T-helper 22 cell (primary cell): Measurements from ENCODE around the gene NCAM1.
A peak's percentile ranks its signal among the peaks of the same experiment; 100 is the strongest.
"Not testable (repeated sequence)": the region's sequence is repeated elsewhere in the genome, so short reads cannot be mapped to it uniquely, and the experiment has no call there.

Experiments used
- DNase-seq: peaks from one replicate; pipeline ENCODE4 v3.0.0-alpha.2; 2020; ENCODE audit warnings: low read depth

The NCAM1 gene

DNA sequence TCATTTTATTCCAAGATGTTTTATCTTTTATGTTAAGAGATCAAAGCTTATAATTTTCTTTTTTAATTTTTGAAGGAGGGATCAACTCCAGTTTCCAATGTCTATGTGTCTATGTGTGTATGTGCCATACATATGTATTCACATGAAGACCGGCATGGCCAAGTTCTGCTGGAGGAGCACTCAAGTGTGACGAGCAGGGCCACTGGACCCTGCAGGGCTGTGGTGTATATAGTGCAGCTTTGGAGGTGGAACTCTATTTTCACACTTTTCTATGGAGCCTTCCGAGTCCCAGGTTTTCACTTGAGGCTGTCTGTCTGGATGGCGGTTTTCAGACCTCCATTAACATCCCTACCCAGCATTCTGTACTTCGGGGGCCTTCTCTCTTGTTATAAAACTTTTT, 316.7 kb downstream of the NCAM1 start:
- DNase-seq: no peak

DNA sequence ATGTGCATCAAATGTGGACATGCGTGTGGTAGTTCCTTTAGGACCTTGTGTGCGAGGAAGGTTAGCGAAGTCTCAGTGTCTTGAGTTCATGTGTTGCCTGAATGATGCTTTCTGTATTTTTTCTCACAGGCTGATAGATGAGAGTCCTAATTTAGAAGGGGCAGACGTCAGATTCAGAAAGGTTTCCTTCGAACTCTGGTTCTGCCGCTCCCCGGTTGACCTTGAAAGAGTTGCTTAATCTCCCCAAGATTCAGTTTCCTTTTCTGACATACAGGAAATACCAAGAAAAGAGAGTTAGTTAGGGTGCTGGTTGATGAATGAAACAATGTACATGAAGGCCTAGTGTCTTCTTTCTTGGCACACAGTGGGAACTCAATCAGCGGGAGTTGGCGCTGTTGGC, 317.3 kb downstream of the NCAM1 start:
- no peak for DNase-seq

DNA sequence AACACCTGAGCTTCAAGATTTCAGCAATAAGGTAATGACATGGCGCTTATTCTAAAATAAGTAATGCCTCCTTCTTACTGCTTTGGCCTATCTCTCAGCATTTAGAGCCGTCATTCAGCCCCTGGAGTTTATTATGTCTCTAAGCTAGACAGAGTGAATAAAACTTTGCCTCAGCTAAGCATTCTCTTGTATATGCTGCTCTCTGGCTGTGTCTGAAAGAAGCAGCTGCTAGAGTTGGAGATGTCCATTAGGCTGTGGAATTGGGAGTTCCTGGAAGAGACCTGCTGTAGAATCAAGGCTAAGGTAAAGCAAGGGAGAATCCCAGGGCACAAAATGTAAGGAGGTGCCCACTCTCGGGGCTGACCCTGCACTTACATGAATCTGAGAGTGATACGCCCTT, 317.7 kb downstream of the NCAM1 start:
- DNase-seq: no peak

DNA sequence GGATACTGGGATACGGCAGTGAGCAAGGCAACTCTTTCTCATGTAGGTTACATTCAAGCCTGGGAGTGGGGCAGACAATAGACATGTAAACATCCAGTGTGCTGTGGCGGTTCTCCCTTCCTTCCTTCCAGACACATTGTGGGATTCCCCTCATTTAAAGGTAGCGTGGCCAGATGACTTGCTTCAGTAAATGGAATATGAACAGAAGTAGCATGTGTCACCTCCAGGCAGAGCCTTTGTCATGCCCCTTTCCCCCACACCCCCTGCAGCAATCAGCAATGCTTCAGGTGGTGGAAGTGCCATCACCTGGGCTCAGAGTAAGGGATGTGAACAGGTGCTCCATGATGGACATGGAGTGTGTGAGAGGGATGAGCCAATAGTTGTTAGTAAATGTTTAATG, 318.4 kb downstream of the NCAM1 start:
- DNase-seq: no peak

DNA sequence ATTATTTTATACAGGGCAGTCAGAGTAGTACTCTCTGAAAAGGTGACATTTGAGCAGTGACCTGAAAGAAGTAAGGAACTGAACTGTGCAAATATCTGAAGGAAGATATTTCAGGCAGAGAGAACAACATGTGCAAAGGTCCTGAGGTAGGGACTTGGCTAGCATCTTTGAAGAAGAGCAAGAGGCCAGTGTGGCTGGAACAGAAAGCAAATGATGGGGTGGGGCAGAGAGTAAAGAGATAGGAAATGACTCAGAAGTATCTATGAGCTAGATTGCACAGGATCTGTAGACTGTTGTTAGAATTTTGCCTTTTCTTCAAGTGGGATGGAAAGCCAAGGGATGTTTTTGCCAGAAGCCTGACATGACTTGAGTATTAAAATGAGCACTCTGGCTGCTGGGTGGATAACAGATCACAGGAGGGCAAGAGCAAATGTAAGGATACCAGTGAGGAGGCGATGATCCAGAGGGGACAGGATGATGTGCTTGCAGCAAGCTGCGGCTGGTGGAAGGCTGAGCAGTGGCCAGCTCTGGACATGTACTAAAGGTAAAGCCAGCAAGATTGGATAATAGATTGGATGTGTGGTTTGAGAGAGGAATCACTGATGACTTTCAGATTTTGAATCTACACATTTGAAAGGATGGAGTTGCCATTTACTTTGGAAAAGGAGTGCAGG, 320.0 kb downstream of the NCAM1 start:
- no peak for DNase-seq

DNA sequence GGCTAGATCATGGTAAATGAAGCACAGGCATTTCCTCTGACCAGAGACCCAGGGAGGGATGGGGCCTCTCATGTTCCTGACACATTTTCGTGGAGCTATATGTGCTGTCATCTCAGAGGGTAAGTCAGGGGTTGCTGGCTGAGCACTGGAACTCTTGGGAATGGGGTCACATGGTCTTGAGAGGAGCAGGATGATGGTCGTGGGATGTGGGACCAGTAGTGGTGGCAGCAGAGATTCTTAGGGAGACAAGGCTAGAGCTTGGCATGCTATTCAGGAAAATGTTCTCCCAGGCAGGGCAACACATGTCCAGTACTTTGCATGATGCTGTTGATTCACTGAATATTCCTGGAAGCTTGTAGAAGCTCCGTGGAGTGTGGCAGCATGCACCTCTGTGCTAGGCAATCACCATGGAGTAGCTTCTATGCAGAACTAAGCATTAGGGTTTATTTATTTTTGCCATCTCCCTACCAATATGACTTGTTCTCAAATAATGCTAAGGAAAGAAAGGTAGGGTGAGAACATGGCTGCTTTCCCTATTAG, 321.7 kb downstream of the NCAM1 start:
- no peak for DNase-seq

DNA sequence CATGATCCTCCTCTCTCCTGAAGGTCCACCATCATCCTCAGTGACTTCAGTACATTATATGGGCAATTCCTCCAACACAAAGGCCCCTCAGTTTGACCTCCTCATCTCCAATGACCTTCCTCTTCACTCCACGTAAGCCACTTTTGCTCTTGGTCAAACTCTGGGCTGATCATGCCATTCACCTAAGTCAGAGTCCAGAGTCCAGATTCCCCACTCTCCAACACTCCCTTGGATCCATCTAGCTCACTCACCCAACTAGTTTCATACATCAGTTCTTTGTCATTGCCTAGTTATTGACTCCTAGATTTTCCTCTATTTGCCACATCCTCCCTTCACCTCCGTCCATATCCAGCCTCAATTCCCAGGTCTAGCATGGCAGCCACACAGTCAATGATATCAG, 322.7 kb downstream of the NCAM1 start:
- no peak for DNase-seq

DNA sequence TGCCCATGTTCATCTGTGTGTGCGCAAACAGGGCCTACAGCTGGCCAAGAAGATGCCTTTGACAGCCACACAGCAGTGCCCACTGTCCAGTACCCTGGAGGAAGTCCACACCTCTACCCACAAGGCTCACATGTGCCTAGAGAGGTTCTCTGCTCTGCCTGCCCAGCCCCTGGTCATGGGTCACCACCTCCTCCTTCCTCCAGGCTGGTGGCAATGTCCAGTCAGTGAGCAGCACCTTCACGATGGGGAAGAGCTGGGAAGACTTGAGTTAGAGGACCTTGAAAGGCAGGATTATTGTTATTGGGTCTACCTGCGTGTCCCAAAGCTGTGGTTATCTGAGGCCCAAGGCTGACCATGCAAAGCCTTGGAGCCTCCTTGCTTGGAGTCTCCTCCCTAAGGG, 324.8 kb downstream of the NCAM1 start:
- no peak for DNase-seq

DNA sequence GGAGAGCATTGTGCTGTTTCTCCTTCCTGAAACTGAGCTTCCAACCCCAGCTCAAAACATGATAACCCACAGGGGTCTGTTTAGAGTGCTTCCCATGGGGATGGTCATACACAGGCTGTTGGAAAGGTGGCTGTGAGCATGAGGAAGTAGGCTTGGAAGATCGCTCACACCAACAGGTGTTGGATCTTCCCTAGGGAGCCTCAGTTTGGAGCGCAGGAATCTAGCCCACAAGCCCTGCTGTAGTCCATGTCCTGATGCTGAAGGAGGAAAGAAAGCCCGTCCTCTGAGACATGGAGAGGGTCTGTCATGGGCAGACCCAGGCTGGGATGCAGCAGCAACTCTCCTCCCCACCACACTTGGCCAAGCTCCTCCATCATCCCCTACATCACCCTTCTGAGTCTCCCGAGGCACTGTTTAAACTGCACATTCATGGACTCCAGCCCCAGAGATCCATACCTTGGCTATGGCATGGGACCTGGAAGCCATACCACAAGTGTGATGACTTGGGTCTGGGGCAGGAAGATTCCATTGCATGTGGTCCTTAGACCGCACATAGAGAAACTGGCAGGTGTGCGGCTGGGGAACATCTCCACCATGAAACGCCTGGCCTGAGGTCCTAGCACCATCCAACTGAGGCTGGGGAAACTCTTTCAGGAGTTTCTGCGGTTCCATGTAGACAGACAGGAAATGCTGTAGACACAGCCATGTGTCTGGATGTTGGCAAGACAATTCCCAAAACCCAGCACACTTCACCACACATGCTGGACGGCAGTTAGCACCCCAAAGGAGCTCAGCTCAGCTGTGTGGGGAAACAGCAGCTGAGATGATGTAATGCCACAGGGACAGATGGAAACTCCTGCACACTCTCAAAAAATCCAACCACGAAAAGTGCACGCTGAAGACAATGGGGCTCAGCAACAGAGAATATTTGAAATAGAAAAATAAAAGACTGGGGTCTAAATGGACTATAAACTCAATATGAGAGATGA, 325.6 kb downstream of the NCAM1 start:
- DNase-seq: no peak

DNA sequence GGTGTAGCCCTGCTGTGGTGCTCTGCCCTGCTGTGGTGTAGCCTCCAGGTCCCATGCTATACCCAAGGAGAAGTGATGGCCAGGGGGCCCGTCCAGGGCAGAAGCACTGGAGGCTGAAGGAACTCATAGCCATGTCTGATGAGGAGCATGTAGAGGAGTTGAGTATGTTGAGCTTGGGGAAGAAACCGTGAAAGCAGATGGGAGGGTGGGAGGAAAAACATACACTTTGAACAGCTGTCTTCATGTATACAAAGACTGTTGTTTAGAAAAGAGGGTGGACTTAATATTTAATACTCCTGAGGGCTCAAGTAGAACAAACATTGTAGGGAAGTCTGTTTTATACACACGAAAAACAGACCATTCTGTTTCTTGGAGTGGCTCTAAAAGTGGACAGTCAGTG, 326.6 kb downstream of the NCAM1 start:
- DNase-seq: no peak

DNA sequence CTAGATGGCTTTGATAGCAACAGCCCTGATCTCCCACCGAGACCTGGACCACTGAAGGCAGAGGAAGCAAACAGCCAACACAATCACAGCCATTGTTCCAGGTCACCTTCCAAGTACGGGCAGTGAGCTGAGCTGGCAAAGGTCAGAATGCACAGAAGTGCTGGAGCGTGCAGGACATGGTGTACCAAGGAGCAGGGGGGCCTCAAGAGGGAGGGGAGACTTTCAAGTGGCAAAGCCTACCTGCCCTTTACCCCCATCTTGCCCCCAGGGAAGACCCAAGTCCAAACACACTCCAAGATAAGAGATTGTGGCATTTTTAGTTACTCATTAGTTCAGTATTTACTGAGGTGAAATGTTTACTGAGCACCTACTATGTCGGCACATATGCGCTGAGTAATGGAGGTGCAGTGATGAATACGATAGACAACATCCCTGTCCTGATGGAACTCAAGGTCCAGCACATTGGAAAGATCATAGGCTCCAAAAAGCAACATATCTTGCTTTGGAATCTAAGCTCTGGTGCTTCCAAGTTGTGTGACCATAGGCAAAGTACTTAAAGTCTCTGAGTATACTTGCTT, 327.2 kb downstream of the NCAM1 start:
- DNase-seq: no peak

DNA sequence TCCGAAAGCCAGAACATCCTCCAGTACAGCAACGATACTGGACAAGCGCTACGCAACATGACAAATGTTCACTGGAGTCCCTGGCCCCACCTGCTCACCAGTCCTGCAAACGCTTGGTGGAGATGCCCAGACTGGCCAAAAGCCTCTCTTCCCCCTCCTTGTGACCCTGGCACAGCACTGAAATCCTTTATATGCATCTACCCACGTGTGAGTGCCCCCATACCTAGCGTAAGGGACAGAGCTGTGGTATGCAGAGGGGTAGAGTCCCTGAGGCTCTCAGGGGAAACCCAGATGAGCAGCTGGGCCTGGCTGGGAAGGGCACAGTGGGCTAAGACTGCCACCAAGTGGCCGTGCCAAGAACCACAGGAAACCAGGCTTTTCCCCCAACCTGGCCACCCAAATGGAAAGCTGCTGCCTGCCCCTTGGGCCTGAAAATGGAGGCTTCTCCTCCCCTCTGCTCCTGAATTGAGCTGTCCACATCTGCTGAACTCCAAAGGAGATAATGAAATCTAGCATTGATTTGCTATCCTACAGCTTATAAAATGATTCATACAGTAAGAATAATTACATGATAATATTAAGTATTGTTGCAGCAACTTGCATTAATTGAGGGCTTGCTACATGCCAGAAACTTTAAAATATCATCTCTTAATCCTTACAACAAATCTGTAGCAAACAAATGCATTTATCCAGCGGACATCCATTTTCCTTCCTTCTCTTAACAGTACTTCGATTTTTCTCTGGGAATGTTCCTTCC, 328.4 kb downstream of the NCAM1 start:
- DNase-seq: peak; percentile 20

DNA sequence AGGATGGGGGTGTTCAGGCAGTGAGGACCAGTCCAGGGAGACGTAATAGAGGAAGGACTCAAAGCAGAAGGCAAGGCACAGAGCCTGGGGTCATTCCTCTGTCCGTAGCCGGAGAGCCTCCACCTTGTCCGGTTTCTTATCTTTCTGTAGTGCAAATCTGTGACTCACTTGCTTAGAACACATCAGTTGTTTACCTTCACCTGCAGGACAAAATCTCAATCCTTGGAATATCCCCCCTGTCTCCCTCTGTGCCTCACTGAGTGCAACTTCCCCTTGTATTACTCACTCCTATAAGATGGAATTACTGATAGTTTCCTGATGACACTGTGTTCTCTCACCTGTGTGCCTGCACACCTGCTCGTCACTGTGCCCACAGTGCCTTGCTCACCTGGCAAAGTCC, 332.7 kb downstream of the NCAM1 start:
- no peak for DNase-seq

DNA sequence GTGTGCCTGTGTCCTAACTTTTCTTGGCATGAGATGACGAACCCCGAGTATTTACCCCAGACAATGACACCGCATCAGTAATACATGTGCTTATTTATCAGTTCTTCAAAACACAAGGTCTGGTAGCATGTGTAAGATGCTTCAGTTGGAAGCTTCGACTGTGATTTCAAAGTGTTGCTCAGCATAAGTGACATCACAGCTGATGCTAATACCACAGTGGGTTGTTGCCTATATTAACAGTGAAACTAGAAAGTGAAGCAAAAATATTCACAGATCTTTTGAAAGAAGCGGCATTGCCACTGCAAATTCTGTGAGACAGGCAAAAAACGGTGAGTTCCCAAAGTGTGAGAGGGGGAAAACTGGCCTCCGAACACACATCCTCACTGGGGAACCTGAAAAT, 334.8 kb downstream of the NCAM1 start:
- no peak for DNase-seq

DNA sequence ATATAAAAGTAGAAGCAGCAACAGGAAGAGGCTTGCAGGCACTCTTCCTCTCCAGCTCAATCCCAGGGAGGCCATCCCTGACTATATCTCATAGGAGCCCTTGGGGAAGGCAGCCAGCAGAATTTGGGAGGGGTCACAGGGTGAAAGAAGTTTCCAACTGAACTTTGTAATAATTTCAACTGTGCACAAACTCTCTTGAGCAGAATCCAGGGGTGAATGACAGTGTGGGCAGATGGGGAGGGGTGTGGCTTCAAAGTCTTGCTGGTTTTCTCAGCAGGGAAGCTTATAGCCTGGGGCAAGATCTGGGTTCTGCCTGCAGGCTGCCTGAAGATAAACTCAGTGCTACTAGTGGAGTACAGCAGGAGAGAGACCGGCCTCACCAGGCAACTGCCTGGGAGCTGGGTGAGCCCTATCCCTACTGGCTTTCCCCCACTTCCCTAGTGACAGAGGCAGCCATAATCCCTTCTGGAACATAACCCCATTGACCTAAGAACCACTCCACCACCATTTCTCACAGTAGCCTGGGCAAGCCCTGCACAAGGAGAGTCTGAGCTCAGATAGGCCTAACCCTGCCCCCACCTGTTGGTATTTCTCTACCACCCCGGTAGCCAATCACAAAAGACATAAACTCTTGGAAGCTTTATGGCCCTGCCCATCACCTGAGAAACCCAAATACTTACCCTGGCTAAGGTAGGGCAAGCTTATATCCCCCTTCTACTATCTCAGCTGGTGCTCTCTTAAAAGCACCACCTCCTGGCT, 335.4 kb downstream of the NCAM1 start:
- no peak for DNase-seq

DNA sequence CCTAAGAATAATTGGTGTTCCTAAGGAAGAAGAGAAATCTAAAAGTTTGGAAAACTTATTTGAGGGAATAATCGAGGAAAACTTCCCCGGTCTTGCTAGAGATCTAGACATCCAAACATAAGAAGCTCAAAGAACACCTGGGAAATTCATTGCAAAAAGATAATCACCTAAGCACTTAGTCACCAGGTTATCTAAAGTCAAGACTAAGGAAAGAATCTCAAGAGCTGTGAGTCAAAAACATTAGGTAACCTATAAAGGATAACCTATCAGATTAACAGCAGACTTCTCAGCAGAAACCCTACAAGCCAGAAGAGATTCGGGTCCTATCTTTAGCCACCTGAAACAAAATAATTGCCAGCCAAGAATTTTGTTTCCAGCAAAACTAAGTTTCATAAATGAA, 337.3 kb downstream of the NCAM1 start:
- DNase-seq: not testable (repeated sequence)

DNA sequence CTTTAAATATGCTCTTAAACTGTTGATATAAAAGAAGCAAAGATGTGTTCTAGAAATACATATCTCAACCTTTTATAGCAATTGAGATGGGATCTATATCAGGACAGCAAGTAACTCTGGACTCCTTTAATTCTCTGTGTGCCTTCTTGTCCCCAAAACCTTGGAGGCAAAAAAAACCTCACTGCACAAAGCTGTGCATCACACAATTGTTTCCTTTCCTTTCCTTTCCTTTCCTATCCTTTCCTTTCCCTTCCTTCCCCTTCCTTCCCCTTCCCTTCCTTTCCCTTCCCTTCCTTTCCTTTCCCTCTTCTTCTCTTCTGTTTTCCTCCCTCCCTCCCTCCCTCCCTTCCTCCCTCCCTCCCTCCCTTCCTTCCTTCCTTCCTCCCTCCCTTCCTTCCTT, 343.7 kb downstream of the NCAM1 start:
- no peak for DNase-seq

DNA sequence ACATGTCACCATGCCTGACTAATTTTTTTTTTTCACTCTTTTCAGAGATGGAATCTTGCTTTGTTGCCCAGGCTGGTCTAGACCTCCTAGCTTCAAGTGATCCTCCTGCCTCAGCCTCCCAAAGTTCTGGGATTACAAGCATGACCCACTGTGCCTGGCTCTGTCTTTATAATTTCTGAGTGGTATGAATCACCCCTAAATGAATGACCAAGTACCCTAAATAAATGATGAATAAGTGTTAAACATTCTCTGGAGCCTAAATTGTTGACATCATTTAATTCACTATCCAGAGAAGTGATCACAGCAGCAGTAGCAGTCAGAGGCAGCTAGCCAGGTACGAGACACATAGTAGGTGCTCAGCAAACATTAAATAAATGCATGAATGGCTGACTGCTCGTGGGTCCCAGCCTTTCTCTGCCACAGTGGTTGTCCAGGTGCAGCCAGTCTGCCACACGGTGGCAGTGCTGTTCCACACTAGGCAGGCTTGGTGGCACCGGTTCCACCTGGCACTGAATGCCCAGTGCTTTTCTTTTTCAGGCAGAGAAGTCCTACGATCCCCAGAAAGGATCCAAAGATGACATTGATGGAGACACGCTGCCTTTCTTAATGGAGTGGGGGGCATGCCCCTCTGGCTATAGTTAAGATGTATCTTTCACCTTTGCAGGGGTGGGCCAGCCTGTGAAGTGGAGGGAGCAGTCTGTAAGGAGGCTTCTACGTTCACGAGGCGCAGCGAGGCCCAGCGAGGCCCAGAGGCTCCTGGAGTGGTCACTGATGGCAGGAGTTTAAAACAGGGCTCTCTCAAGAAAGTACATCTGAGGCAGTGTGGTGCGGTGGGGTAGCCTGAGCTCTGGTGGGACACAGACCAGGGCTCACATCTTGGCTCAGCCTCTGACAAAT, 344.5 kb downstream of the NCAM1 start:
- peak; percentile 40 for DNase-seq

DNA sequence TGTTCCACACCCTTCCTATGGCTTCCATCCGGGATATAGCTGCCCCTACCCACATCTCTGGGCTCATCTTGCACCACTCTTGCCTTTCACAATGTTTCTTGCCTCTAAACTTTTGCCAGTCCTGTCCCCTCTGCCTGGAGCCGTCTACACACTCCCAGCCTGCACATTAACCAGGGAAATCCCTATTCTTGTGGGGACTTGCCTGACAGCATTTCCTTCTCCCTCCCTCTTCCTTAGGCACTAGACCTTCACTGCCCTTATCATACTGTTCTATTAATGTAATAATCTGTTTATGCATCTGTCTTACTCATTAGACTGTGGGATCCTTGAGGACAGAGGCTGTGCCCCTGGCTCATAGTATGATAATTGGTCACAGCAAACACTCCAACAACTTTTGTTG, 347.4 kb downstream of the NCAM1 start:
- DNase-seq: no peak

DNA sequence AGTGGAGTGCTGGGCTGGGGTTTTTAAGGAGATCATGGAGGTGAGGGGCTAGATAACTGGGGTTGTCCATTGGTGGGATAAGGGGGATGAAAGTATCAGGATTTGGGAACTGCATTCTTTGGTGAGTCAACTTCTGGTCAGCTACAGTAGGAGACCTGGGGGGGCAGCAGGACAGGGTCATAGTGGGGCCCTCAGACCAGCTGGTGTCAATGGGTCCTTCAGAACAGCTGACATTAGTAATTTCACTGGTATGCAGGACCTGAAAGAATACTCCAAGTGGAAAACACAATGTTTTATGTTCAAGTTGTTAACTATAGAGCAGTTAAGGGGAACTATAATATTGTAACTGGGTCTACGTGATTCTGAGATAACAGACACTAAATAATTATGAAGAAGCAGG, 350.3 kb downstream of the NCAM1 start:
- no peak for DNase-seq
